ENCODE measurements around the gene PPIL1. TPM values are rescaled to one million over a fixed set of nuclear protein-coding genes. Genes with fewer than 3 reads are reported as not detected.
A peak's percentile ranks its signal among the peaks of the same experiment; 100 is the strongest.

The PPIL1 gene
- polyA plus RNA-seq, 3 donors = 2.0 to 7.6 (median 5.9) TPM

GRCh38 chr6:36832313-36832712, 42.3 kb downstream of the PPIL1 start:
- no peak for TF ChIP-seq CTCF (IDR thresholded peaks at IDR 0.05)
- H2AFZ ChIP-seq (ENCODE audit: insufficient read depth, low read depth, low read length, poor library complexity, severe bottlenecking) = no peak overlapping the region
- H3K4me2 ChIP-seq (replicated peaks; ENCODE audit: extremely low read depth, low read length, poor library complexity, severe bottlenecking) = no peak overlapping the region
- no peak overlapping the region for H3K27ac ChIP-seq (ENCODE audit: low read depth in 1 of 2, low read length in 2 of 2)
- no peak overlapping the region for H3K9ac ChIP-seq (ENCODE audit: insufficient read depth, low read length, poor library complexity, severe bottlenecking)
- H4K20me1 ChIP-seq (ENCODE audit: insufficient read depth, low read length) = no peaks in the 10 kb centered on the region
- H3K27ac Mint-ChIP-seq = peak overlapping the region in 1 of 7 donors; percentile 21
- no peak overlapping the region for H3K4me3 ChIP-seq (replicated peaks in 1 of 3; ENCODE audit: low read depth in 2 of 3, low read length in 3 of 3)
- 100% methylated on average over 2 of the region's 5 CpGs for WGBS (ENCODE audit: insufficient coverage)
- intact Hi-C loops (cut with micrococcal nuclease) = no loop called here
- H3K27me3 ChIP-seq (ENCODE audit: control insufficient read depth in 2 of 2, insufficient read depth in 2 of 2, low read length in 2 of 2) = peaks cover 0 to 7% of the 10 kb centered on the region in 2 donors
- H3K4me3 Mint-ChIP-seq = no peak overlapping the region
- H3K4me1 ChIP-seq (ENCODE audit: control insufficient read depth in 1 of 2, insufficient read depth in 2 of 2, low read length in 2 of 2) = peaks cover 8 to 9% of the 10 kb centered on the region in 2 donors
- H3K79me2 ChIP-seq (ENCODE audit: insufficient read depth, low read length) = no peaks in the 10 kb centered on the region
- no peaks in the 10 kb centered on the region for H3K36me3 Mint-ChIP-seq
- H3K36me3 ChIP-seq (replicated peaks in 1 of 2; ENCODE audit: control insufficient read depth in 1 of 2, insufficient read depth in 2 of 2, low read length in 2 of 2) = no peaks in the 10 kb centered on the region
- peaks cover 5 to 13% (median 11%) of the 10 kb centered on the region in 3 donors for H3K27me3 Mint-ChIP-seq (ENCODE audit: low read depth in 3 of 3)
- peaks cover 8% of the 10 kb centered on the region for H3K4me1 Mint-ChIP-seq
- H3K9me3 Mint-ChIP-seq = peaks cover 0 to 5% (median 2%) of the 10 kb centered on the region in 7 donors
- H3K9me3 ChIP-seq (replicated peaks in 1 of 2; ENCODE audit: control insufficient read depth in 1 of 2, insufficient read depth in 1 of 2, low read length in 2 of 2) = no peaks in the 10 kb centered on the region
- DNase-seq = no peak

- Histone ChIP-seq H3K9me3 (replicated peaks in 1 of 2; ENCODE audit: control insufficient read depth in 1 of 2, insufficient read depth in 1 of 2, low read length in 2 of 2) (no peaks in the 10 kb centered on the region), H4K20me1 (ENCODE audit: insufficient read depth, low read length) (no peaks in the 10 kb centered on the region), H3K36me3 (replicated peaks in 1 of 2; ENCODE audit: control insufficient read depth in 1 of 2, insufficient read depth in 2 of 2, low read length in 2 of 2) (no peaks in the 10 kb centered on the region), H3K4me3 (replicated peaks in 1 of 3; ENCODE audit: low read depth in 2 of 3, low read length in 3 of 3) (no peak overlapping the region), H3K4me1 (ENCODE audit: control insufficient read depth in 1 of 2, insufficient read depth in 2 of 2, low read length in 2 of 2) (peaks cover 13 to 19% of the 10 kb centered on the region in 2 donors), H3K4me2 (replicated peaks; ENCODE audit: extremely low read depth, low read length, poor library complexity, severe bottlenecking) (no peak overlapping the region), H3K79me2 (ENCODE audit: insufficient read depth, low read length) (no peaks in the 10 kb centered on the region), H3K27ac (ENCODE audit: low read depth in 1 of 2, low read length in 2 of 2) (no peak overlapping the region), H3K9ac (ENCODE audit: insufficient read depth, low read length, poor library complexity, severe bottlenecking) (no peak overlapping the region), H2AFZ (ENCODE audit: insufficient read depth, low read depth, low read length, poor library complexity, severe bottlenecking) (no peak overlapping the region), H3K27me3 (ENCODE audit: control insufficient read depth in 2 of 2, insufficient read depth in 2 of 2, low read length in 2 of 2) (no peaks in the 10 kb centered on the region)
- Mint-ChIP-seq H3K36me3 (no peaks in the 10 kb centered on the region), H3K27me3 (ENCODE audit: low read depth in 3 of 3) (peaks cover 5 to 8% (median 7%) of the 10 kb centered on the region in 3 donors), H3K4me1 (peaks cover 14% of the 10 kb centered on the region), H3K9me3 (peaks cover 0 to 5% (median 2%) of the 10 kb centered on the region in 7 donors), H3K4me3 (no peak overlapping the region), H3K27ac (no peak overlapping the region)
- 83% methylated on average over 1 of the region's 2 CpGs for WGBS (ENCODE audit: insufficient coverage)
- TF ChIP-seq CTCF (IDR thresholded peaks at IDR 0.05) = no peak
- intact Hi-C loops (cut with micrococcal nuclease) = no loop called here
- no peak for DNase-seq
Observed at GRCh38 chr6:36830577-36830976, 44.0 kb downstream of the PPIL1 start.
